LHCN-M2 (cell line): ENCODE results near the gene DDX4. TPM values are rescaled to one million over a fixed set of nuclear protein-coding genes. Genes with fewer than 3 reads are reported as not detected.
"Not testable (repeated sequence)": the region's sequence is repeated elsewhere in the genome, so short reads cannot be mapped to it uniquely, and the experiment has no call there.

ENCODE experiments used
- DNase-seq: peaks from one replicate; pipeline ENCODE4 v3.0.0-alpha.2; 2012; ENCODE audit warnings: low read depth
- total RNA-seq: library from RNA; depleted of rRNA; stranded (reverse); fragments of >200 nt; gene quantifications from 2 replicates; pipeline ENCODE4 v1.2.3, GENCODE V29; 2014

Gene DDX4
- total RNA-seq, 1 experiment from 2014 or later: not detected

DNA sequence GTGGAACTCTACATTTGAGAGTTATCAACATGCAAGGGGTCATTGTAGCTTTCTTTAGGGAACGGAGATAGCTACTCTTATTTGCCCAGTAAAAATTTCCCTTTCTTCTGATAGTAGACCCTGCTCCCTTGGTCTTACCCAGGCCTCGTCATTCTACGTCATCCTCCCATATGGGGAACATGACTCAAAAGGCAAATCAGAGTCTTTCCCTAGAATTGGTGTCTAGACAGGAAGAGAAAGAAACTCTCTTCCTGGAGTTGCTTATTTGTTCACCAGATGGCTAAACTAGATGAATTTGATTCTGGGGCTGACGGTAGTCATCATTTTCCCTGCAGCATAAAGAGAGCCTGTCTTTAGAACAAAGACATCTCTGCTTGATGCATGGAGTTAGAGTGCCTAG, 13.6 kb upstream of the DDX4 start:
- DNase-seq: no peak

DNA sequence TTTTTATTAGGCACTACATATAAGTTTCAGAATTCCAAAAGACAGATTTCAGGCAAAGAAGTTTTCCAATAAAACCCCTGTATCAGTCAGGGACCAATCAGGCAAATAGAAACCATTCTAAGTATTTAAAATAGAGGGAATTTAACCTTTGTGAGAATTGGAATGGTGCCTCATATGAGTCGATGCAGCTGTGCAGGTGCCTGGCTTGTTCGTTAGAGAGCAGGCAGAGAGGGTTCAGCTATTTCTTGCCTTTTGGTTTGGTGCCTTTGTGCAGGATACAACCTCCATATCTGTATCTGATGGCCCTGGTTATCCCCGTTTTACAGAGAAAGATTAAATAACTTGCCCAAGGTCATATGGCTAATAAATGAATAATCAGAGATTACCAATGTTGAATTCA, 6.0 kb upstream of the DDX4 start:
- DNase-seq: no peak

DNA sequence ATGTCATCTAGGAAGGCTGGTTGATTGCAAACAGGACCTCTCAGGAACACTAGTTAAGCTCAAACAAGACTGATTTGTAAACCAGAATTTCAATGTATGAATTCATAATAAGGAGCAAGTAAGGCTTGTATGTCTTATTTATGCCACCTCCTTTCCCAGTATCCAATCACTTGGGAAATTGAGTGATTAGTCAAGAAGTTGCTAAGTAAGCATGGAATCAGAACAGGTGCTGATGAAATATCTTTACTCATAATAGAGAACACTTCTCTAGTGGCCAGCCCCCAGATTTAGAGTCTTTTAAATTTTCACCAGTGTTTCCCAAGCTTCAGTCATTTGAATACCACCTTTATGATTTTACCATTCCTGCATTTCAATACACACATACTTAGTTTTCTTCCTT, 5.3 kb upstream of the DDX4 start:
- DNase-seq: no peak

DNA sequence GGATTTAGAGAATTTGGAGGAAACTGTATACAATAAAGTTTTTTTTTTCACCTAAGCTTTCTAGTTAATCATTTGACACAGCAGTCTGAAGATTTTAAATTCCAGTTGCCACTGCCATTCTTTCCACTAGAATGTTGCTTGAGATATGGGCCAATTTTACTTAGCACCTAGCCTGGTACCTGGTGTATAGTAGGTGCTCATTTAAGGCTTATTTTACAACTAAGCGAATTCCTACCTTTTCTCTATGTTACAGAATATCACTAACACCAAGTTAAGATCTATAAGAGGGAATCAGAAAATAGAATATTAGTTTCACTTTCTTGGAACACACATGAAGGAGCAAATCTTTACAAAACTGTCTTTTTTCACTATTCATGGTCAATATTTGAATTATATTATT, 3.2 kb upstream of the DDX4 start:
- DNase-seq: no peak

DNA sequence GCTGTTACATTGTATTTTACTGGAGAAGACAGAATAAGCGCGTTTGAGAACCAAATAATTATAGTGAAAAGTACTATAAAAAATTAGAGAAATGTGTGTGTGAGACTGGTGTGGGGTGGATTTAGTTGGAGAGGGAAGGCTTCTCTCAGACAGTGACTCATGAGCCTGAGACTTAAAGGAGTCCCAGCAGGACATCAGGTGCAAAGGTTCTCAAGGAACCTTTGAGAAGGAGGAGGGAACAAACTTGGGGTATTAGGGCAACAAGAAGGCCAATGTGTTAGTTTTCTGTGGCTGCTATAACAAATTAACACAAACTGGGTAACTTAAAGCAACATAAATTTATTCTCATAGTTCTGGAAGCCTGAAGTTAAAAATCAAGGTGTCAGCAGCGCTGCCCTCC, 4.9 kb downstream of the DDX4 start:
- no peak for DNase-seq

DNA sequence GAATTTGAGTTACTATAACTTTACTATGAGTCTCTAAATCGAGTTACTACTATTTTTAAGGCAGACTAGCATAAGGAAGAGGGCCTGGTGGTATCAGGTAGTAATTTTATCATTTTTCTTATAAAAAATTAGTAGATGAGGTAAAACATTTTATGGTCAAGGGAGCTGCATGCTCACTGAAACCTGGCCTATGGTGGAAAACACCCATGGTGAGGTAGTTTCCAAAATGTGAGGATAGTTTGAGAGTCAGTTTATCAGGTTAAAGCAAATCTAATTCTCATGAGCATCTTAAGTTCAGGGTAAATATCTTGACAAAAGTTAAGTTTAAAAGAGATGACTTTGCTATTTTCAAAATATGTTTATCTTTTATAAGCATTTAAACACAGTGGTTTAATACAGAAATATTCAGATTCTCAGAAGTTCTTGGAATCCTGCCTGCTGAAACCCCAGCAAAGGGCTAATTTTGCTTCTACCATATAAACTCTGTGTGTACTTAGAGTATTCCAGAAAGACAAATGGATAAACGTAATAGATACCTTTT, 10.0 kb downstream of the DDX4 start:
- no peak for DNase-seq

DNA sequence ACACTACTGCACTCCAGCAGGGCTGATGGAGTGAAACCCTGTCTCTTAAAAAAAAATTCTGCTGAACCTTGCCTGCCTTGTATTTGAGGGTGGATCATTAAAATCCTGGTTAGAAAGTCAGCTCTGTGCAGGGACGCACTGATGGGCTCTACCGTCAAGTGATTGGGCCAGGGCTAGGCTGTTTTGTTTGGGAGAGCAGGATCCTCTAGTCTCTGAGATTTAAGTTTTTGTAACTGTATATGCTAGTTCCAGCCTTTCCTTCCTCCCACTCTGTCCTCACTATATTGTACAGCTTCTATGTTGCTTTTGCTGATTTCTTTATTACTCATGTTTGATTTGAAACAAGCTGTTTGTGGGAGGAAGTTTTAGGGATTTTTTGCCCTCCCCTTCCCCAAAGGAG, 11.5 kb downstream of the DDX4 start:
- no peak for DNase-seq

DNA sequence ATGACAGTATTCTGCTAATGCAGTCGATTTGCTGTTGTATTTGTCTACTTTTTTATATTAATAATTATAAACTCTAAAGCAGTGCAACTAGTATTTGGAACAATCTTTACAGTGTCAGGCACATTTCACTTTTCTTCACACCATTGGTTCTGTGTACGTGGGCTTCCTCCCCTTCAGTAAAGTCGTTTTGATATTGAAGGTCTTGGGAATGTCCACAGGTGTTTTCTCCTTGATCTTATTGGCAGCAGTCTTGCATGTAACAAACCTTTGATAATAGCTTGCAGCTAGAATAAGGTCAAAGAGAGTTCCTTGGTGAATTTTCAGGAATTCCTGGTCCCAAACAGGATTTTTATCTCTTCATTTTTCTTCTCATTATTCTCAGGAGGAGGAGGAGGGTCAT, 12.2 kb downstream of the DDX4 start:
- no peak for DNase-seq

DNA sequence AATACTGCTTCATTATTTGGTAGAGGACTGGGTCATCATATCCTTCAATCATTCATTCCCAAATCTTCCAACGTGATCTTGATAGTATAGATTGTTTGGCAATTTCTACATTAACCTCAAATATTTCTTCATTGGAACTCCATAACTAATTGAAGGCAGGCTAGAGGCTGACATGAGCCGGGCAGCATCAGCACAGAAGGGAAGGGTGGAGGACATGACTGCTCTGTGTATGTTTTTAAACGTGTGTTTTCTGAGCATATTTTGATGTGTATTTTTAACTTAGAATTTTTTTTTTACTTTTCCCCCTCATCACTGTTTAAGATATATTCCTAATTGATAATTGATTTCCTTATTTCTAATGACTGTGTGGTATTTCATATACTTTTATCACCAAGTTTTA, 12.6 kb downstream of the DDX4 start:
- no peak for DNase-seq

DNA sequence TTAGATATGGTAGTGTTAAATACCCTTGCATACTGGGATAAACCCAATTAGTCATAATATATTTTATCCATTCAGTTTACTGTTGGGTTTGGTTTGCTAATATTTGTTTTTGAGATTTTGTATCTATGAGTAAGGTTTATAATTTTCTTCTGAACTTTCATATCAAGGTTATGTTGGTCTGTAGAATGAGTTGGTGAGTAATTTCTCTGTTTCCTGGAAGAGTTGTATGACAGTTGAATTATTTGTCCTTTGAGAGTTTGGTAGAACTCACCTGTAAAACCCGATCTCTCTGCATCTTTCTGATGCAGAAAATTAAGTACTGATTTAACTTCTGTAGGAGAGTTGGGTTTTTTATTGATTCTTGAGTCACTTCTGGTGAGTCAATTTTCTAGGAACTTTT, 20.4 kb downstream of the DDX4 start:
- DNase-seq: no peak

DNA sequence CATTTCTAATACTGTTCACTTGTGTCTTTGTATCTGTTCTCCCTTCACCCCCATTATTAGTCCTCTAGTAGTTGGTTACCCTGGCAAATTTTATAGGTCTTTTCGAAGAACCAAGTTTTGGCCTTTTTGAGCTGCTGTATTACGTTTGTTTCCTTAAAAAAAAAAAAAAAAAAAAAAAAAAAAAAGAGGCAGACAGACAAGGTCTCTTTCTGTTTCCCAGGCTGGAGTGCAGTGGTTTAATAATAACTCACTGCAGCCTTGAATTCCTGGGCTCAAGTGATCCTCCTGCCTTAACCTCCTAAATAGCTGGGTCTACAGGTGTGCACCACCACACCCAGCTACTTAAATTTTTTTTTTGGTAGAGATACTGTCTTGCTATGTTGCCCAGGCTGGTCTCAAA, 20.9 kb downstream of the DDX4 start:
- no peak for DNase-seq

DNA sequence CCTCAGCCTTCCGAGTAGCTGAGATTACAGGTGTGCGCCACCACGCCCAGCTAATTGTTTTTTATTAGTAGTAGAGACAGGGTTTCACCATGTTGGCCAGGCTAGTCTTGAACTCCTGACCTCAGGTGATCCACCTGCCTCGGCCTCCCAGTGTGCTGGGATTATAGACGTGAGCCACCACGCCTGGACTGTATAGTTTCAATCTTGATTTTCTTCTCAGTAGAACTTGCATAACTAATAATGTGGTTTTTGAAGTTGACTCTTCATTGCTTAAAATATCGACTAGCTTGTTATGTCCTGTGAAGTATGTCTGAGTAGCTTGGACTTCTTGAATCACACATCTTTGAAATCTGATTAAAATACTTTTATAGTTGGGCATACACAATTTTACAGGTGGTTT, 23.9 kb downstream of the DDX4 start:
- DNase-seq: not testable (repeated sequence)

DNA sequence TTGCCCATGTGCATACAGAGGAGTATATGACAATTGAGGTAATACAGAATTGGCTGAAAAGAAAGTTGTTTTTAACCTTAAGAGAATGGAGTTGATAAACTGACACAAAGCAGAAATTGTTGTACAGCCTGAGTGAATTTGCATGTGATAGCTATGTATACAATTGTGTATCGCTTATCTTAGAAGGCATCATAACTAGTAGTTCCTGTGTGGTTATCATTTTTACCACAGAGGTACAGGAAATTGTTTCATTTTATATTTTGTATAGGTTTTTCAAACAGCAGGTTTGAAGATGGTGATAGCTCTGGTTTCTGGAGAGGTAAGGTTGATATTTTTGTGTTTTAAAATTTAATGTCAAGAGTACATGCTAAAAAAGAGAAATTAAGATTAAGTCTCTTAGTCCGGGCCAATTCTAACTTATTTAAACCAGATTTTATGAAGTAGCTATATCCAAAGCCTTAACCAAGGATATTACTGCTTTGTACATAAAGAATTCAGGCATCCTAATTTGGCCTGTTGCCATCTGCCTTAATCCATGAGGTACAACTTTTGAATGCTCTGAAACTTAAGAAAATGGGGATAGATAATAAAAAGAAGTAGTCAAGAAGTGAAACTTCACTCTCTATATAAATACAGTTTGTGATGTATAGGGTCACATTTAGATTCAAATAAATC, 26.0 kb downstream of the DDX4 start:
- no peak for DNase-seq

DNA sequence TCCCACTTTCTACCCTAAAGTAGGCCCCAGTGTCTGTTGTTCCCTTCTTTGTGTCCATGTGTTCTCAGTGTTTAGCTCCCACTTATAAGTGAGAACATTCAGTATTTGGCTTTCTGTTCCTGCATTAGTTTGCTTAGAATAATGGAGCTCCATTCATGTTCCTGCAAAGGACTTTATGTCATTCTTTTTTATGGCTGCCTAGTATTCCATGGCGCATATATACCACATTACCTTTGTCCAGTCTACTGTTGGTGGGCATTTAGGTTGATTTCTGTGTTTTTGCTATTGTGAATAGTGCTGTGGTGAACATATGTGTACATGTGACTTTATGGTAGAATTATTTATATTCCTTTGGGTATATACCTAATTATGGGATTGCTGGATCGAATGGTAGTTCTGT, 30.4 kb downstream of the DDX4 start:
- no peak for DNase-seq

DNA sequence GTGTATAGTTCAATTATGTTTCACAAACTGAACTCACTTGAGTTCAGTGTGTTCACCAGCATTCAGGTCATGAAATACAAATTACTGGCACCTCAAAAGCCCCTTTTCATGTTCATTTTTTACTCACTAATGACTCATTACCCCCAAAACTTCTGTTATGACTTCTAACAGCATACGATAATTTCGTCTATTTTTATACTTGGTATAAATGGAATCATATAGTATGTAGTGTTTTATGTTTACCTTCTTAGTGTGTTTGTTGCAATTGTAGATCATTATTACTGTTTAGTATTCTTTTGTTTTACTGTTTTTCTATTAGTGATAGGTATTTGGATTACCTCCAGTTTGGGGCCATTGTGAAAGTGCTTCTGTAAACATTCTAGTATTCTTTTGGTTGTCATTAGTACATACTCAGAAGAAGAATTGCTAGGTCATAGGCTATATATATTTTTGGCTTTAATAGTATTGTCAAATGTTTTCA, 33.4 kb downstream of the DDX4 start:
- DNase-seq: no peak

DNA sequence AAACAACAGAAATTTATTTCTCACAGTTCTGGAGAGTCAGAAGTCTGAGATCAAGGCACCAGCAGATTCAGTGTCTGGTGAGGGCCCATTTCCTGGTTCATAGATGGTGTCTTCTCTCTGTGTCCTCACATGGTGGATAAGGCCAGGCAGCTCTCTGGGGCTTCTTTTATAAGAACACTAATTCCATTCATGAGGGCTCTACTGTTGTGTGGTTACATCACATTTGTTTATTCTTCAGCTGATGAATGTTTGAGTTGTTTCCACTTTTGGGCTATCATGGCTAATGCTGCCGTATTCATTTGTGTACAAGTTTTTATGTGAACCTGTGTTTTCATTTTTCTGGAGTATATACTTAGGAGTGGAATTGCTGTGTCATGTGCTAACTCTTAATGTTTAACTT, 35.2 kb downstream of the DDX4 start:
- DNase-seq: no peak

DNA sequence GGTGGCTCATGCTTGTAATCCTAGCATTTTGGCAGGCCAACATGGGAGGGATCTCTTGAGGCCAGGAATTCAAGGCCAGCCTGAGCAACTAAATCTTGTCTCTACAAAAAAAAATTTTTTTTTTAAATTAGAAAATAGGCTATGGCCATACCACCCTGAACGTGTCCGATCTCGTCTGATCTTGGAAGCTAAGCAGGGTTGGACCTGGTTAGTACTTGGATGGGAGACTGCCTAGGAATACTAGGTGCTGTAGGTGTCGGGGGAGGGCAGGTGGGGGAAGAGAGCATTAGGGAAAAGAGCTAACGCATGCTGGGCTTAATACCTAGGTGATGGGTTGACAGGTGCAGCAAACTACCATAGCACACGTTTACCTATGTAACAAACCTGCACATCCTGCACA, 39.5 kb downstream of the DDX4 start:
- no peak for DNase-seq

DNA sequence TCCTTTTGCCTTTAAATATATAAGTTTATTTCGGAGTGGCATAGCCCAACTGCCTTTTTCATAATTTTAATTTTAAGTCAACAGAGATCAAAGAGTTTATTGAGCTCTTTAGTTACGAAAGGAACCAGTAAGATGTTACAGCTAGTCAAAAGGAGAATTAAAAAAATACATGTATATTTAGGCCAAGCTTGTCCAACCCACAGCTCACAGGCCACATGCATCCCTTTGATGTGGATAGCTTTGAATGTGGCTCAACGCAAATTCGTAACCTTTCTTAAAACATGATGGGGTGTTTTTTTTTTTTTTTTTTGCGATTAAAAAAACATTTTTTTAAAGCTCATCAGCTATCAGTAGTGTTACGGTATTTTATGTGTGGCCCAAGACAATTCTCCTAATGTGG, 63.1 kb downstream of the DDX4 start:
- no peak for DNase-seq

DNA sequence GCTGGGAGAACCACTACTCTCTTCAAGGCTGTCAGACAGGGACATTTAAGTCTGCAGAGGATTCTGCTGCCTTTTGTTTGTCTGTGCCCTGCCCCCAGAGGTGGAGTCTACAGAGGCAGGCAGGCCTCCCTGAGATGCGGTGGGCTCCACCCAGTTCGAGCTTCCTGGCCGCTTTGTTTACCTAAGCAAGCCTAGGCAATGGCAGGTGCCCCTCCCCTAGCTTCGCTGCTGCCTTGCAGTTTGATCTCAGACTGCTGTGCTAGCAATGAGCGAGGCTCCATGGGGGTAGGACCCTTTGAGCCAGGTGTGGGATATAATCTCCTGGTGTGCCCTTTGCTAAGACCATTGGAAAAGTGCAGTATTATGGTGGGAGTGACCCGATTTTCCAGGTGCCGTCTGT, 71.0 kb downstream of the DDX4 start:
- not testable (repeated sequence) for DNase-seq

DNA sequence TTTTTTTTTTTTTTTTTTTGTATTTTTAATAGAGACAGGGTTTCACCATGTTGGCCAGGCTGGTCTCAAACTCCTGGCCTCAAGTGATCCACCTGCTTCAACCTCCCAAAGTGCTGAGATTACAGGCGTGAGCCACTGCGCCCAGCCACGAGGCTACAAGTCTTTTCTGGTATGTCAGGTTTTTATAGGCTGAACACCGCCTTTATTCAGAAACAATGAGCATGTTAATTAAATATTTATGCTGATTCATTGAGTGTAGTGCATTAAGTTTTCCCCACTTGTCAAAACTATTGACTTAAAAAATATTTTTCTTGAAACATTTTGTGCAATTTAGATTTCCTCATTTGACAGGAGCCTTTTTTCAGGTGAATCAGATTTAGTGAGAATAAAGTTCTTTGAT, 78.1 kb downstream of the DDX4 start:
- not testable (repeated sequence) for DNase-seq

DNA sequence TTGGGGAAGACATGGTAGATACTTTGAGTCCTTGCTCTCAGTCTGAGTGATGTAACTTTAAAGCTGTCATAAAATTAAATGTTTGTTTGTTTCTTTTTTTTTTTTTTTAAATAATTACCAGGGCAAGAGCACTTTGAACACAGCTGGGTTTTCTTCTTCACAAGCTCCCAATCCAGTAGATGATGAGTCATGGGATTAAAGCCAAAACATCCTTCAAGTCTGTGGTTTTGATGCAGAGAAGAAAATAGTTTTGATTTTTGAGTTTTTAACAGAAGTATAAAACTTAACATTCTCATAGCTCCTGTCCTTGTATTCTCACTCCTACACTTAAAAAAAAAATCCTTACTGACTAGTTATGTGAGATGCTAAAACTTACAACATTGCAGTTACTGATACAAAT, 78.5 kb downstream of the DDX4 start:
- peak; percentile 90 for DNase-seq

DNA sequence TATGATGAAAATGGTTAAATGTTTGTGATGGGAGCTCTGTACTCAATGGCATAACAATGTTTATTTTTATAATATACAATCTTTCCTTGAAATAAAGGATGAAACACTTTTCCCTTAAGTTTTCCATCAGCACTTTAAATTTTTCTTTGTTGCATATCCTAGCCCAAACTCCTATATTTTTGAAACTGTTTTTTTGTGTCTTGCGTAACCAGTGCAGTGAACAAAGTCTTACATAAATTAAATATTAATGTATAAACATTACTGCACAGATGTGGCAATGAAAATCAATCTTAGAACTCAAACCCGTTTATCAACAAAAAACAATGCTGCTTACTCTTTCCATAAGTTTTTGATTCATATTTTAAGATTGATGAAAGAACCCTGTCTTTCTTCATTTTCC, 79.2 kb downstream of the DDX4 start:
- DNase-seq: no peak

DNA sequence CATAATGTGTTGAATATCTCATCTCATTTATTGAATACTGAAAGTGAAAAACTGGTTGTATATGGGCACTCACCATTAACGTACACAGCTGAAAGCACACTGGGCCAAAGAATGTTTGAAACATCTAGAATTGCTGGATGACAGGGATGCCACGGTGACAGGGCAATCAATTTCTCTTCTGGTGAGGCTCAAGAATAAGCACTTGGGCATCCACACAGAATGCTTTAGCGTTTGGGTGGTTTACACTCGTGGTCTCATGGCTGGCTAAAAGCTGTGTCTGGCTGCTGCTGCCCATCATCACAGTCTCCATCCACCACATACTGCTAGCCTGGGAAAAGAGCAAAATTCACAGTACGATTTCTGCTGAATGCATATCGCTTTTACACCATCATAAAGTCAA, 82.6 kb downstream of the DDX4 start:
- DNase-seq: peak; percentile 3
